ENCODE results near the gene CACNA2D3.

DNA sequence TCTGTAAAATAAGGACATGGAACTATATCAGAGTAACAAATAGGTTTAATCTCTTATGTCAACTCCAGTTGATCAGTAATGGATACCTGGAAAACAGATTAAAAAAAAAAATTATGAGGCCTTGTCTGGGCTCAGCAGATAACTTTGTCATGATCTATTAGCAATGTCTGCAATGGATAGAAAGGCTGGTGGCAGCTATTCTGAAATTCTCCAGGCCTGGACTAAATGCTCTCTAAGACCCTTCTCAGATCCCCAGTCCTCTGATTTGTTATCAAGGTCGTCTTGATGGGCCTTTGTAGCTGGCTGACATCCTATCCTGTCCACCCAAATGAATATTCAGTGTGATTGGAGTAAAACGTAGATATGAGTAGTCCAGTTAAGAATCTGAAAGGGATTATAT, 791.8 kb downstream of the CACNA2D3 start:
- TF ChIP-seq, protein P1, sequence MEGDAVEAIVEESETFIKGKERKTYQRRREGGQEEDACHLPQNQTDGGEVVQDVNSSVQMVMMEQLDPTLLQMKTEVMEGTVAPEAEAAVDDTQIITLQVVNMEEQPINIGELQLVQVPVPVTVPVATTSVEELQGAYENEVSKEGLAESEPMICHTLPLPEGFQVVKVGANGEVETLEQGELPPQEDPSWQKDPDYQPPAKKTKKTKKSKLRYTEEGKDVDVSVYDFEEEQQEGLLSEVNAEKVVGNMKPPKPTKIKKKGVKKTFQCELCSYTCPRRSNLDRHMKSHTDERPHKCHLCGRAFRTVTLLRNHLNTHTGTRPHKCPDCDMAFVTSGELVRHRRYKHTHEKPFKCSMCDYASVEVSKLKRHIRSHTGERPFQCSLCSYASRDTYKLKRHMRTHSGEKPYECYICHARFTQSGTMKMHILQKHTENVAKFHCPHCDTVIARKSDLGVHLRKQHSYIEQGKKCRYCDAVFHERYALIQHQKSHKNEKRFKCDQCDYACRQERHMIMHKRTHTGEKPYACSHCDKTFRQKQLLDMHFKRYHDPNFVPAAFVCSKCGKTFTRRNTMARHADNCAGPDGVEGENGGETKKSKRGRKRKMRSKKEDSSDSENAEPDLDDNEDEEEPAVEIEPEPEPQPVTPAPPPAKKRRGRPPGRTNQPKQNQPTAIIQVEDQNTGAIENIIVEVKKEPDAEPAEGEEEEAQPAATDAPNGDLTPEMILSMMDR (IDR thresholded peaks at IDR 0.05) = no peak
- TF ChIP-seq POLR2A (IDR thresholded peaks at IDR 0.05) = no peak
